SJSA1 (cell line): ENCODE results near the gene COX6B2. TPM values are rescaled to one million over a fixed set of nuclear protein-coding genes. Genes with fewer than 3 reads are reported as not detected.

Source experiments
- DNase-seq, 2 experiments: peaks; one replicate each; pipeline ENCODE4 v3.0.0-alpha.2; 2015 to 2020; ENCODE audit warnings: low spot score in 2 of 2, low read depth in 1 of 2
- H3K27ac ChIP-seq: fragments of 250-450 bp; sonication (Bioruptor Pico); 2 replicates; pipeline ENCODE4 v1.5.1; 2020; ENCODE audit warnings: mild to moderate bottlenecking, moderate library complexity
- H3K27me3 ChIP-seq: fragments of 250-450 bp; sonication (Bioruptor Pico); replicated peaks from 2 replicates; pipeline ENCODE4 v1.5.1; 2020; ENCODE audit warnings: mild to moderate bottlenecking, moderate library complexity
- H3K36me3 ChIP-seq: fragments of 250-450 bp; sonication (Bioruptor Pico); 2 replicates; pipeline ENCODE4 v1.5.1; 2020; ENCODE audit warnings: mild to moderate bottlenecking
- H3K4me1 ChIP-seq: fragments of 250-450 bp; sonication (Bioruptor Pico); replicated peaks from 2 replicates; pipeline ENCODE4 v1.6.1; 2021; ENCODE audit warnings: mild to moderate bottlenecking
- H3K4me3 ChIP-seq: fragments of 250-450 bp; sonication (Bioruptor Pico); 2 replicates; pipeline ENCODE4 v1.5.1; 2020; ENCODE audit warnings: mild to moderate bottlenecking
- H3K9me3 ChIP-seq: fragments of 250-450 bp; sonication (Bioruptor Pico); replicated peaks from 2 replicates; pipeline ENCODE4 v1.5.1; 2020; ENCODE audit warnings: mild to moderate bottlenecking
- total RNA-seq: library from RNA; depleted of rRNA; stranded (reverse); fragments of >200 nt; shearing (Covaris generic); gene quantifications from 2 replicates; pipeline ENCODE4 v1.2.3, GENCODE V29; 2014

Gene COX6B2
- total RNA-seq, 1 experiment from 2014 or later: 0.11 TPM

GRCh38 chr19:55362174-55362989, 7.9 kb upstream of the COX6B2 start:
- Histone ChIP-seq H3K36me3 (peaks cover 27% of the 10 kb centered on the region), H3K27me3 (peaks cover 6% of the 10 kb centered on the region), H3K4me1 (peaks cover 17% of the 10 kb centered on the region; the same call in 1 of the 2 replicates), H3K9me3 (no peaks in the 10 kb centered on the region), H3K27ac (no peak overlapping the region), H3K4me3 (no peak overlapping the region)
- no peak for DNase-seq

- Histone ChIP-seq H3K4me3 (no peak overlapping the region), H3K27me3 (peaks cover 18% of the 10 kb centered on the region), H3K36me3 (peaks cover 14% of the 10 kb centered on the region), H3K27ac (no peak overlapping the region), H3K4me1 (peaks cover 14% of the 10 kb centered on the region; the same call in 1 of the 2 replicates), H3K9me3 (no peaks in the 10 kb centered on the region)
- DNase-seq: no peak
These were observed 6.4 kb upstream of the COX6B2 start for GRCh38 chr19:55360902-55361301.

GRCh38 chr19:55358943-55359908, 4.7 kb upstream of the COX6B2 start:
- Histone ChIP-seq H3K4me3 (no peak overlapping the region), H3K27me3 (peaks cover 30% of the 10 kb centered on the region), H3K4me1 (peaks cover 5% of the 10 kb centered on the region; the same call in 1 of the 2 replicates), H3K36me3 (no peaks in the 10 kb centered on the region), H3K9me3 (0 out of 2 replicates have a peak, but pooled peaks cover 3% of the 10 kb centered on the region), H3K27ac (no peak overlapping the region)
- DNase-seq: no peak

GRCh38 chr19:55358493-55358892, 4.0 kb upstream of the COX6B2 start:
- H3K4me1 ChIP-seq: peaks cover 10% of the 10 kb centered on the region
- peaks cover 35% of the 10 kb centered on the region for H3K27me3 ChIP-seq
- 0 out of 2 replicates have a peak, but pooled peaks cover 3% of the 10 kb centered on the region for H3K9me3 ChIP-seq
- no peaks in the 10 kb centered on the region for H3K36me3 ChIP-seq
- DNase-seq: no peak
- no peak overlapping the region for H3K27ac ChIP-seq
- H3K4me3 ChIP-seq: no peak overlapping the region

- no peak for DNase-seq
- Histone ChIP-seq H3K4me3 (no peak overlapping the region), H3K4me1 (peaks cover 31% of the 10 kb centered on the region), H3K36me3 (no peaks in the 10 kb centered on the region), H3K9me3 (peaks cover 3% of the 10 kb centered on the region; the same call in 1 of the 2 replicates), H3K27me3 (peaks cover 49% of the 10 kb centered on the region), H3K27ac (no peak overlapping the region)
These were observed 798 bp upstream of the COX6B2 start for GRCh38 chr19:55355213-55355821.

GRCh38 chr19:55353803-55354697, 469 bp downstream of the COX6B2 start:
- Histone ChIP-seq H3K9me3 (peaks cover 3% of the 10 kb centered on the region; the same call in 1 of the 2 replicates), H3K27me3 (peaks cover 49% of the 10 kb centered on the region), H3K36me3 (no peaks in the 10 kb centered on the region), H3K4me3 (peak overlapping the region; percentile 23), H3K27ac (no peak overlapping the region), H3K4me1 (peaks cover 33% of the 10 kb centered on the region)
- peak in 1 of 2 experiments; percentile 56 for DNase-seq

GRCh38 chr19:55353356-55353802, 1.1 kb downstream of the COX6B2 start:
- H3K27me3 ChIP-seq: peaks cover 49% of the 10 kb centered on the region
- no peaks in the 10 kb centered on the region for H3K36me3 ChIP-seq

GRCh38 chr19:55352549-55353145, 1.9 kb downstream of the COX6B2 start:
- Histone ChIP-seq H3K27ac (no peak overlapping the region), H3K4me3 (no peak overlapping the region), H3K4me1 (peaks cover 33% of the 10 kb centered on the region), H3K27me3 (peaks cover 46% of the 10 kb centered on the region), H3K36me3 (no peaks in the 10 kb centered on the region), H3K9me3 (peaks cover 3% of the 10 kb centered on the region; the same call in 1 of the 2 replicates)
- DNase-seq: no peak

More at GRCh38 chr19:55353356-55353802, 1.1 kb downstream of the COX6B2 start:
- H3K9me3 ChIP-seq: peaks cover 3% of the 10 kb centered on the region; the same call in 1 of the 2 replicates
- H3K27ac ChIP-seq: no peak overlapping the region
- H3K4me3 ChIP-seq: peak overlapping the region; percentile 23
- H3K4me1 ChIP-seq: peaks cover 33% of the 10 kb centered on the region
- DNase-seq: no peak

GRCh38 chr19:55352040-55352439, 2.5 kb downstream of the COX6B2 start:
- H3K9me3 ChIP-seq: peaks cover 3% of the 10 kb centered on the region; the same call in 1 of the 2 replicates
- H3K27me3 ChIP-seq: peaks cover 40% of the 10 kb centered on the region
- no peak overlapping the region for H3K4me3 ChIP-seq
- H3K27ac ChIP-seq: no peak overlapping the region
- no peaks in the 10 kb centered on the region for H3K36me3 ChIP-seq
- DNase-seq: no peak
- H3K4me1 ChIP-seq: peaks cover 33% of the 10 kb centered on the region

GRCh38 chr19:55350620-55351315, 3.8 kb downstream of the COX6B2 start:
- Histone ChIP-seq H3K9me3 (peaks cover 3% of the 10 kb centered on the region; the same call in 1 of the 2 replicates), H3K27me3 (peaks cover 29% of the 10 kb centered on the region), H3K4me3 (no peak overlapping the region), H3K4me1 (peaks cover 33% of the 10 kb centered on the region), H3K36me3 (no peaks in the 10 kb centered on the region), H3K27ac (no peak overlapping the region)
- DNase-seq: peak in 1 of 2 experiments; percentile 49

GRCh38 chr19:55348317-55349034, 6.0 kb downstream of the COX6B2 start:
- H3K27ac ChIP-seq: no peak overlapping the region
- H3K4me1 ChIP-seq: peaks cover 26% of the 10 kb centered on the region
- H3K27me3 ChIP-seq: peaks cover 14% of the 10 kb centered on the region
- H3K36me3 ChIP-seq: no peaks in the 10 kb centered on the region
- no peaks in the 10 kb centered on the region; the same call in 1 of the 2 replicates for H3K9me3 ChIP-seq
- no peak for DNase-seq
- no peak overlapping the region for H3K4me3 ChIP-seq
